Fibroblast of mammary gland (primary cell): ENCODE results near the gene ACTN3.
A peak's percentile ranks its signal among the peaks of the same experiment; 100 is the strongest.
"Not testable (repeated sequence)": the region's sequence is repeated elsewhere in the genome, so short reads cannot be mapped to it uniquely, and the experiment has no call there.

ENCODE experiments used
- DNase-seq: peaks from one replicate; pipeline ENCODE4 v3.0.0-alpha.2; 2010; ENCODE audit warnings: low read depth
- H3K4me3 ChIP-seq: 2 replicates; pipeline ENCODE4 v1.5.1; 2011; ENCODE audit warnings: low read depth, mild to moderate bottlenecking, low read length, moderate library complexity; ENCODE audit not compliant: control insufficient read depth
- TF ChIP-seq, protein P1 (sequence below): conservative IDR thresholded peaks from 2 replicates; pipeline ENCODE4 v1.5.1; 2011; ENCODE audit warnings: low read depth, low read length, inconsistent platforms; ENCODE audit not compliant: control insufficient read depth, insufficient read depth

The ACTN3 gene

DNA sequence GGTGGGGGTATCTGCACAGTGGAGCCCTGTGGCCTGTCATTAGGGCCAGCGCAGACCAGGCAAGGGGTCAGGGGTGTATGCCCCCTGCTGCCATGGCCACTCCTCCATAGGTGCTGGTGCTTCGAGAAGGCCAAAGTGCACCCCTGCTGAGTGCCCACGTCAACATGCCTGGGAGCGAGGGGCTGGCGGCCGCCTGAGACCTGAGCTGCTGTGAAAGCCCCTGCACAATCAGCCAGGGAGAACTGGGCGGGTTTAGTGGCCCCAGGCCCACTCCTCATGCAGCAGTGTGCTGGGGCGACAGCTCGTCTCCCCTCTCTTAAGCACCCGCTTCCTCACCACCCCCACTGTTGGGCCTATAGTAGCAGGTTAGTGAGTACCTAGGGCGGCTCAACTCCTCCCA is 14.9 kb upstream of the ACTN3 start:
- no peak for DNase-seq
- TF ChIP-seq, protein P1, sequence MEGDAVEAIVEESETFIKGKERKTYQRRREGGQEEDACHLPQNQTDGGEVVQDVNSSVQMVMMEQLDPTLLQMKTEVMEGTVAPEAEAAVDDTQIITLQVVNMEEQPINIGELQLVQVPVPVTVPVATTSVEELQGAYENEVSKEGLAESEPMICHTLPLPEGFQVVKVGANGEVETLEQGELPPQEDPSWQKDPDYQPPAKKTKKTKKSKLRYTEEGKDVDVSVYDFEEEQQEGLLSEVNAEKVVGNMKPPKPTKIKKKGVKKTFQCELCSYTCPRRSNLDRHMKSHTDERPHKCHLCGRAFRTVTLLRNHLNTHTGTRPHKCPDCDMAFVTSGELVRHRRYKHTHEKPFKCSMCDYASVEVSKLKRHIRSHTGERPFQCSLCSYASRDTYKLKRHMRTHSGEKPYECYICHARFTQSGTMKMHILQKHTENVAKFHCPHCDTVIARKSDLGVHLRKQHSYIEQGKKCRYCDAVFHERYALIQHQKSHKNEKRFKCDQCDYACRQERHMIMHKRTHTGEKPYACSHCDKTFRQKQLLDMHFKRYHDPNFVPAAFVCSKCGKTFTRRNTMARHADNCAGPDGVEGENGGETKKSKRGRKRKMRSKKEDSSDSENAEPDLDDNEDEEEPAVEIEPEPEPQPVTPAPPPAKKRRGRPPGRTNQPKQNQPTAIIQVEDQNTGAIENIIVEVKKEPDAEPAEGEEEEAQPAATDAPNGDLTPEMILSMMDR = no peak
- H3K4me3 ChIP-seq = no peak overlapping the region

GRCh38 chr11:66532784-66533183 is 13.9 kb upstream of the ACTN3 start:
- TF ChIP-seq, protein P1 = no peak
- DNase-seq = no peak
- H3K4me3 ChIP-seq = no peak overlapping the region

DNA sequence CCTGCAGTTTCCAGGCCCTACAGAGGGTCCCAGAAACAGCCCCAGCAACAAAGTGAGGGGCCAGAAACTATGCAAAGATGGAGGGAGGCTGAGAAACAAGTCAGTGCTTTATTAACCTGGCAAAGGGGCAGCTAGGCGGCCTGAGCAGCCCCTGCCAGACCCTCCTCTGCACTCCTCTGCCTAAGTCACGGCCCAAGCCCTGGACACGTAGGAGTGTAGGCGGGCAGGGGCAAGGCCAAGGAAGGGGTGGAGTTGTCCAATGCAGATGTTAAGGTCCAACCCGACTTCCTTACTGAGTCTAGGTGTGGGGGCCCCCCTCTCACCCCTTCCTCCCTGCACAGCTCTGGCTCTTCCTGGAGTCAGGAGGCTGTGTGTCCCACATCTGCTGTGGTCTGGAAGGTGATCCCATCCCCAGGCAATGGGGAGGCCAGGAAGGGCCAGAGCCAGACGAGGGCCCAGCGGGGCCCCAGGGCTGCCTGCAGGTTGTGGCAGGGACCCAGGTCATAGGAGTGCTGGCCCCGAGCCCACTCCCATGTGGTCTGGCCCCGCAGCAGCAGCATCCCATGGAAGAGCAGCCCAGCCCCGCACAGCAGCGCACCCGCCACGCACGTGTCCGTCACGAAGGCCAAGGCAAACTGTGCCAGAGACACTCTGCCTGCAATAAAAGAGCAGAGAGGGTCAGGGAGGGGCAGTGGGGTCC is 7.4 kb upstream of the ACTN3 start:
- no peak overlapping the region for H3K4me3 ChIP-seq

GRCh38 chr11:66539870-66540213 is 6.9 kb upstream of the ACTN3 start:
- DNase-seq = no peak
- H3K4me3 ChIP-seq = no peak overlapping the region
- TF ChIP-seq, protein P1 = no peak

More for the DNA sequence above, 7.4 kb upstream of the ACTN3 start:
- no peak for DNase-seq
- TF ChIP-seq, protein P1 = no peak

DNA sequence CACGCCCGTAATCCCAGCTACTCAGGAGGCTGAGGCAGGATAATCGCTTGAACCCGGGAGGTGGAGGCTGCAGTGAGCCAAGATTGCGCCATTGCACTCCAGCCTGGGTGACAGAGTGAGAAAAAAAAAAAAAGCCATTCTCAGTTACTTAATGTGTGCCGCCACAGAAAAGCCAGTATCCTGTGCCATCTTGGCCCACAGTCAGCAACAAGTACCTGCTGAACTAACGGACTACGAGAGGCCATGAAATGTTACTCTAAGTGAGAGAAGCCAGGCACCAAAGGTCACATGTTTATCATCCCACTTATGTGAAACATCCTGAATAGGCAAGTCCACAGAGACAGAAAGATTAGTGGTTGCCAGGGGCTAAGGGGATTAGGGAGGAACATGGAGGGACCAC is 6.1 kb upstream of the ACTN3 start:
- not testable (repeated sequence) for DNase-seq, H3K4me3 ChIP-seq

GRCh38 chr11:66541892-66542291 is 4.8 kb upstream of the ACTN3 start:
- DNase-seq = no peak
- H3K4me3 ChIP-seq = no peak overlapping the region
- TF ChIP-seq, protein P1 = no peak

DNA sequence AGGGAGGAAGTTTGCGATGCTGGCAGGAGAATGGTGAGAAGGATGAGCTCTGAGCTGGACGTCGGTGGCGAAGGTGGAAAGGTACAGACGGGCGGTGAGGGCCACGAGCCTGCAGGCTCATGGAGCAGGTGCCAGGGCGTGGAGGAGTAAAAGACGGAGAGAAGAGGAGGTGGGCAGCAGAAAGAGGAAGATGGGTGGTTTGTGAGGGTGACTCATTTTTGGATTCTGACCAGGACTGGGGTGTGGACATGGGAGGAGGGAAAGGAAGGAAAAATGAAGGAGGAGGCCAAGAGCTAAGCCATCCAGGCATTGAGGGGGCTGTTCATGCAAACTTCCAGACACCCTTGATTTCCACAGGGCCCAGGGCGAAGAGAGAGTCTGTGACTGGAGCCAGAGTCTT is 4.3 kb upstream of the ACTN3 start:
- no peak overlapping the region for H3K4me3 ChIP-seq
- DNase-seq = peak; percentile 61
- TF ChIP-seq, protein P1 = no peak
